ENCODE data around the gene SLC38A10. TPM values are rescaled to one million over a fixed set of nuclear protein-coding genes. Genes with fewer than 3 reads are reported as not detected.
A peak's percentile ranks its signal among the peaks of the same experiment; 100 is the strongest.

SLC38A10 gene
- total and polyA plus RNA-seq, 2 of the 13 experiments (the other 11 are each of a cell fraction or from before 2014, with no cell fraction given): 23.4 to 55.8 TPM

DNA sequence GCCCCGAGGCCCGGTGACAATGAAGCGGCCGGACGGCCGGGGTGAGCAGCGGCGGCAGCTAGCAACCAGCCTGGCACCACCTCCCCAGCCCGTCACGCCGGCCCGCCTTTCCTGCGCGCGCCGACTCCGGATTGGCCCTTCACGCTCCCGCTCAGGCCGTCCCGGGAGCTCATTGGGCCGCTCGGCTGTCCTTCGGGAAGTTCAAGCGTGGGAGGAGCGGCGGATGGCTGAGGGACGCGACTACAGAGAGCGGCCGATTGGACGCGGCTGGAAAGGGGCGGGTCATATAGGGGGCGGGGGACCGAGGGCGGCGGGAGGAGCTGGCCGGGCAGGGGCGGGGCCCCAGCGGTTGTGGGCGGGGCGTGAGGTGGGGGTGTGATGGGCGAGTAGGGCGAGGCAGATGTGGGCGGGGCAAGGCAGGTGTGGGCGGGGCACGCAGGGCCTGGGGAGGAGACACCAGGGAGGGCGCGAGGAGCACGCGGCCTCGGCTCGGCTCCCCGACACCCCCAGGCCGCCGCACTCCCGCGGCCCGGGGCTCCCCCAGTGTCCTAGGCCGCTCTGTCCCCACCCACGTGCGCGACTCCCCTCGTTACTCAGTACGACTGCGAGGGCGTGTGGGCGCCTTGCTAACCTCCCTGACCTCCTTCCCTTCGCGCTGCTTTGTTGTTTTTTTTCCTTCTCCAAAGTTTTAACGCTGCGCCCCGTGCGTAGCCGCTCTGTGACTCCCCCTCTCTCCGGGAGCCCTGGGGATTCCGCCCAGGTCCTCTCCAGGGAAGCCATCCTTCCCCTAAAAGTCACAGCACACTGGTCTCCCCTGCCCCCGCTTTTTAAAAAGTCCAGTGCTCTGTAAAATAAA lies 72.0 kb downstream of the SLC38A10 start, which contains the start of gene CEP131 (continued):
- TF ChIP-seq, protein P1, sequence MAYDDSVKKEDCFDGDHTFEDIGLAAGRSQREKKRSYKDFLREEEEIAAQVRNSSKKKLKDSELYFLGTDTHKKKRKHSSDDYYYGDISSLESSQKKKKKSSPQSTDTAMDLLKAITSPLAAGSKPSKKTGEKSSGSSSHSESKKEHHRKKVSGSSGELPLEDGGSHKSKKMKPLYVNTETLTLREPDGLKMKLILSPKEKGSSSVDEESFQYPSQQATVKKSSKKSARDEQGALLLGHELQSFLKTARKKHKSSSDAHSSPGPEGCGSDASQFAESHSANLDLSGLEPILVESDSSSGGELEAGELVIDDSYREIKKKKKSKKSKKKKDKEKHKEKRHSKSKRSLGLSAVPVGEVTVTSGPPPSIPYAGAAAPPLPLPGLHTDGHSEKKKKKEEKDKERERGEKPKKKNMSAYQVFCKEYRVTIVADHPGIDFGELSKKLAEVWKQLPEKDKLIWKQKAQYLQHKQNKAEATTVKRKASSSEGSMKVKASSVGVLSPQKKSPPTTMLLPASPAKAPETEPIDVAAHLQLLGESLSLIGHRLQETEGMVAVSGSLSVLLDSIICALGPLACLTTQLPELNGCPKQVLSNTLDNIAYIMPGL (CRISPR knock-in tag; IDR thresholded peaks at IDR 0.05; ENCODE audit: borderline replicate concordance in 1 of 2, low read depth in 1 of 2): peak in 1 of 2 experiments; percentile 52; a peak in 1 of 4 replicates
- 0 out of 2 replicates have a peak, but pooled peaks have one; percentile 19 for TF ChIP-seq MTF1 (CRISPR knock-in tag; IDR thresholded peaks at IDR 0.05)
- no peak for TF ChIP-seq ZNF737 (CRISPR knock-in tag; IDR thresholded peaks at IDR 0.05; ENCODE audit: borderline replicate concordance)
- TF ChIP-seq NCOA1 (CRISPR knock-in tag; IDR thresholded peaks at IDR 0.05): no peak
- peak; percentile 76 for TF ChIP-seq KMT2B (CRISPR knock-in tag; IDR thresholded peaks at IDR 0.05)
- peak; percentile 71; the same call in 1 of the 2 replicates for TF ChIP-seq EEA1 (CRISPR knock-in tag; IDR thresholded peaks at IDR 0.05; ENCODE audit: borderline replicate concordance)
- no peak for TF ChIP-seq HNF4A (CRISPR knock-in tag; IDR thresholded peaks at IDR 0.05)
- peak; percentile 23; the same call in 1 of the 2 replicates for TF ChIP-seq ZNF768 (CRISPR knock-in tag; IDR thresholded peaks at IDR 0.05)
- no peak for TF ChIP-seq TBL1XR1 (IDR thresholded peaks at IDR 0.05; ENCODE audit: borderline replicate concordance, low read length, partially characterized antibody)
- peak; percentile 94 for TF ChIP-seq ZBTB42 (CRISPR knock-in tag; IDR thresholded peaks at IDR 0.05)
- TF ChIP-seq ZNF329 (CRISPR knock-in tag; IDR thresholded peaks at IDR 0.05; ENCODE audit: low read depth): no peak
- peak; percentile 79 for TF ChIP-seq ZNF431 (CRISPR knock-in tag; IDR thresholded peaks at IDR 0.05; ENCODE audit: borderline replicate concordance, low read depth)
- no peak; the same call in 1 of the 2 replicates for TF ChIP-seq ZNF275 (CRISPR knock-in tag; IDR thresholded peaks at IDR 0.05; ENCODE audit: borderline replicate concordance)
- TF ChIP-seq DNMT3B (CRISPR knock-in tag; conservative IDR thresholded peaks at IDR 0.05): 0 out of 2 replicates have a peak, but pooled peaks have one; percentile 46
- TF ChIP-seq CBFB (CRISPR knock-in tag; IDR thresholded peaks at IDR 0.05): no peak
- peak; percentile 88 for TF ChIP-seq NFAT5 (CRISPR knock-in tag; IDR thresholded peaks at IDR 0.05)
- TF ChIP-seq SSRP1 (CRISPR knock-in tag; IDR thresholded peaks at IDR 0.05): no peak
- TF ChIP-seq SAP130 (CRISPR knock-in tag; IDR thresholded peaks at IDR 0.05; ENCODE audit: low read depth): peak; percentile 79
- 0 out of 2 replicates have a peak, but pooled peaks have one; percentile 57 for TF ChIP-seq ZNF20 (CRISPR knock-in tag; IDR thresholded peaks at IDR 0.05)
- 0 out of 2 replicates have a peak, but pooled peaks have one; percentile 80 for TF ChIP-seq ZNF773 (CRISPR knock-in tag; IDR thresholded peaks at IDR 0.05; ENCODE audit: borderline replicate concordance)
- peak; percentile 95 for TF ChIP-seq ZNF552 (CRISPR knock-in tag; IDR thresholded peaks at IDR 0.05; ENCODE audit: borderline replicate concordance)
- TF ChIP-seq NFIC (IDR thresholded peaks at IDR 0.05; ENCODE audit: low read length): no peak

All from HepG2 (cell line).